IMR-90 (cell line): ENCODE results near the gene RIMS3.

Experiments used
- CHD1 ChIP-seq: IDR thresholded peaks from 2 replicates; pipeline ENCODE4 v1.6.1; 2012; ENCODE audit warnings: low read depth, low read length, improper control_type of control experiment
- MAZ ChIP-seq: IDR thresholded peaks from 2 replicates; pipeline ENCODE4 v1.6.1; 2012; ENCODE audit warnings: low read depth, mild to moderate bottlenecking, low read length, improper control_type of control experiment, moderate library complexity, borderline replicate concordance
- MXI1 ChIP-seq: IDR thresholded peaks from 2 replicates; pipeline ENCODE4 v1.6.1; 2012; ENCODE audit warnings: low read depth, mild to moderate bottlenecking, low read length, moderate library complexity, borderline replicate concordance
- POLR2A ChIP-seq: IDR thresholded peaks from 2 replicates; pipeline ENCODE4 v1.6.1; 2012; ENCODE audit warnings: mild to moderate bottlenecking, low read depth, low read length
- RAD21 ChIP-seq: IDR thresholded peaks from 2 replicates; pipeline ENCODE4 v1.6.1; 2012; ENCODE audit warnings: low read length, improper control_type of control experiment
- TF ChIP-seq, protein P1 (sequence below): conservative IDR thresholded peaks from 2 replicates; pipeline ENCODE4 v1.5.1; 2012; ENCODE audit warnings: mild to moderate bottlenecking, low read depth, low read length, improper control_type of control experiment
- TF ChIP-seq, protein P2 (sequence below): fragments of 150-350 bp; IDR thresholded peaks from 2 replicates; pipeline ENCODE4 v1.6.1; 2017; ENCODE audit warnings: mild to moderate bottlenecking, antibody characterized with exemption, low read length, low read depth
- TF ChIP-seq, protein P3 (sequence below): fragments of 150-350 bp; IDR thresholded peaks from 2 replicates; pipeline ENCODE4 v1.6.1; 2016; ENCODE audit warnings: low read depth, mild to moderate bottlenecking, low read length, moderate library complexity, borderline replicate concordance

DNA sequence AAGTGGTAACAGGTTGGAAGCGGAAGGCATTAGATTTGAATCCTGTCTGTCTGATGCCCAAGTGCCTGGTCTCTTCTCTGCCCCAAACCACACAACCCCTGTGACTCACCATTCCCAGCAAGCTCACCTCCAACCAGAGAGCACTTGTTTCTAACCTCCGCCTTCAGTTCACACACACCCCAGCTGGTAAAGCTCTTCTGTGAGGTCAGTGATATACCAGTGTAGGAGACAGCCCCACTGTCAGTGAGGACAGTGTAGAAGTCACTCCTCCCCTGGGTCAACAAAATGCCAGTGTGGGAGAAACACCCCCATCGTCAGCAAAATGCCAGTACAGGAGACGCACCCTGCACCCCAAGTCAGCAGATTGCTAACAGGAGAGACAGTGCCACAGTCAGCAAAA, 2.6 kb downstream of the RIMS3 start:
- TF ChIP-seq MXI1, result no peak
- TF ChIP-seq, protein P1, sequence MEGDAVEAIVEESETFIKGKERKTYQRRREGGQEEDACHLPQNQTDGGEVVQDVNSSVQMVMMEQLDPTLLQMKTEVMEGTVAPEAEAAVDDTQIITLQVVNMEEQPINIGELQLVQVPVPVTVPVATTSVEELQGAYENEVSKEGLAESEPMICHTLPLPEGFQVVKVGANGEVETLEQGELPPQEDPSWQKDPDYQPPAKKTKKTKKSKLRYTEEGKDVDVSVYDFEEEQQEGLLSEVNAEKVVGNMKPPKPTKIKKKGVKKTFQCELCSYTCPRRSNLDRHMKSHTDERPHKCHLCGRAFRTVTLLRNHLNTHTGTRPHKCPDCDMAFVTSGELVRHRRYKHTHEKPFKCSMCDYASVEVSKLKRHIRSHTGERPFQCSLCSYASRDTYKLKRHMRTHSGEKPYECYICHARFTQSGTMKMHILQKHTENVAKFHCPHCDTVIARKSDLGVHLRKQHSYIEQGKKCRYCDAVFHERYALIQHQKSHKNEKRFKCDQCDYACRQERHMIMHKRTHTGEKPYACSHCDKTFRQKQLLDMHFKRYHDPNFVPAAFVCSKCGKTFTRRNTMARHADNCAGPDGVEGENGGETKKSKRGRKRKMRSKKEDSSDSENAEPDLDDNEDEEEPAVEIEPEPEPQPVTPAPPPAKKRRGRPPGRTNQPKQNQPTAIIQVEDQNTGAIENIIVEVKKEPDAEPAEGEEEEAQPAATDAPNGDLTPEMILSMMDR, result no peak
- TF ChIP-seq MAZ, result no peak
- TF ChIP-seq RAD21, result no peak
- TF ChIP-seq CHD1, result no peak
- no peak for TF ChIP-seq POLR2A
- TF ChIP-seq, protein P2, sequence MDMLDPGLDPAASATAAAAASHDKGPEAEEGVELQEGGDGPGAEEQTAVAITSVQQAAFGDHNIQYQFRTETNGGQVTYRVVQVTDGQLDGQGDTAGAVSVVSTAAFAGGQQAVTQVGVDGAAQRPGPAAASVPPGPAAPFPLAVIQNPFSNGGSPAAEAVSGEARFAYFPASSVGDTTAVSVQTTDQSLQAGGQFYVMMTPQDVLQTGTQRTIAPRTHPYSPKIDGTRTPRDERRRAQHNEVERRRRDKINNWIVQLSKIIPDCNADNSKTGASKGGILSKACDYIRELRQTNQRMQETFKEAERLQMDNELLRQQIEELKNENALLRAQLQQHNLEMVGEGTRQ, result no peak
- TF ChIP-seq, protein P3, sequence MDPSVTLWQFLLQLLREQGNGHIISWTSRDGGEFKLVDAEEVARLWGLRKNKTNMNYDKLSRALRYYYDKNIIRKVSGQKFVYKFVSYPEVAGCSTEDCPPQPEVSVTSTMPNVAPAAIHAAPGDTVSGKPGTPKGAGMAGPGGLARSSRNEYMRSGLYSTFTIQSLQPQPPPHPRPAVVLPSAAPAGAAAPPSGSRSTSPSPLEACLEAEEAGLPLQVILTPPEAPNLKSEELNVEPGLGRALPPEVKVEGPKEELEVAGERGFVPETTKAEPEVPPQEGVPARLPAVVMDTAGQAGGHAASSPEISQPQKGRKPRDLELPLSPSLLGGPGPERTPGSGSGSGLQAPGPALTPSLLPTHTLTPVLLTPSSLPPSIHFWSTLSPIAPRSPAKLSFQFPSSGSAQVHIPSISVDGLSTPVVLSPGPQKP, result no peak
